OCI-LY1 (cell line): ENCODE results near the gene SDE2.

ENCODE experiments used
- H2AFZ ChIP-seq: fragments of 200-600 bp; sonication (generic), shearing (Covaris generic); 2 replicates; pipeline ENCODE4 v1.6.0; 2014; ENCODE audit warnings: antibody characterized with exemption, mild to moderate bottlenecking, low read length
- H3F3A ChIP-seq: fragments of 200-600 bp; sonication (generic), shearing (Covaris generic); 2 replicates; pipeline ENCODE4 v1.6.0; 2014; ENCODE audit warnings: mild to moderate bottlenecking, antibody characterized with exemption, low read length, moderate library complexity; ENCODE audit not compliant: insufficient read depth
- H3K27ac ChIP-seq: fragments of 200-600 bp; sonication (generic); 2 replicates; pipeline ENCODE4 v1.5.1; 2014; ENCODE audit warnings: low read length, mixed run types, mild to moderate bottlenecking, low read depth; ENCODE audit not compliant: poor library complexity, severe bottlenecking
- H3K27me3 ChIP-seq: fragments of 200-600 bp; sonication (generic); 2 replicates; pipeline ENCODE4 v1.6.0; 2014; ENCODE audit warnings: antibody characterized with exemption, mild to moderate bottlenecking, low read length, moderate library complexity; ENCODE audit not compliant: insufficient read depth
- H3K36me3 ChIP-seq: fragments of 200-600 bp; sonication (generic); 2 replicates; pipeline ENCODE4 v1.6.1; 2014; ENCODE audit warnings: mild to moderate bottlenecking, antibody characterized with exemption, low read length, moderate library complexity, mixed read lengths; ENCODE audit not compliant: insufficient read depth
- H3K4me1 ChIP-seq: fragments of 200-600 bp; sonication (generic); 2 replicates; pipeline ENCODE4 v1.5.1; 2014; ENCODE audit warnings: mild to moderate bottlenecking, low read length, moderate library complexity; ENCODE audit not compliant: insufficient read depth, severe bottlenecking
- H3K4me2 ChIP-seq: fragments of 200-600 bp; sonication (generic), shearing (Covaris generic); 2 replicates; pipeline ENCODE4 v1.6.1; 2014; ENCODE audit warnings: low read length
- H3K4me3 ChIP-seq: fragments of 200-600 bp; sonication (generic); 2 replicates; pipeline ENCODE4 v1.5.1; 2014; ENCODE audit warnings: low read length, low read depth, mild to moderate bottlenecking, mixed read lengths; ENCODE audit not compliant: poor library complexity, severe bottlenecking
- H3K79me2 ChIP-seq: fragments of 200-600 bp; shearing (Covaris generic); 2 replicates; pipeline ENCODE4 v1.6.1; 2016; ENCODE audit warnings: mixed run types, low read length, mixed read lengths; ENCODE audit not compliant: insufficient read depth
- H3K9ac ChIP-seq: fragments of 200-600 bp; sonication (generic), shearing (Covaris generic); 2 replicates; pipeline ENCODE4 v1.6.1; 2014; ENCODE audit warnings: mild to moderate bottlenecking, low read length, mixed read lengths
- H3K9me2 ChIP-seq: fragments of 200-600 bp; sonication (generic), shearing (Covaris generic); 2 replicates; pipeline ENCODE4 v1.6.1; 2014; ENCODE audit warnings: low read depth, mild to moderate bottlenecking, low read length, mixed read lengths
- H3K9me3 ChIP-seq: fragments of 200-600 bp; shearing (Covaris generic); 2 replicates; pipeline ENCODE4 v1.6.1; 2014; ENCODE audit warnings: low read length, mixed read lengths
- H4K20me1 ChIP-seq: fragments of 200-600 bp; sonication (generic), shearing (Covaris generic); 2 replicates; pipeline ENCODE4 v1.6.0; 2016; ENCODE audit warnings: mild to moderate bottlenecking, low read length; ENCODE audit not compliant: insufficient read depth
- EZH2 ChIP-seq: fragments of 200-600 bp; sonication (generic), shearing (Covaris generic); IDR thresholded peaks from 2 replicates; pipeline ENCODE4 v1.8.0; 2017; ENCODE audit warnings: borderline replicate concordance, mixed run types, mild to moderate bottlenecking, antibody characterized with exemption, low read length, moderate library complexity, mixed read lengths
- TF ChIP-seq, protein P1 (sequence below): fragments of 200-600 bp; sonication (generic), shearing (Covaris generic); IDR thresholded peaks from 2 replicates; pipeline ENCODE4 v1.5.1; 2017; ENCODE audit warnings: mild to moderate bottlenecking, antibody characterized with exemption, low read length, moderate library complexity, mixed read lengths

Gene SDE2

GRCh38 chr1:225944387-225944786 is 54.8 kb downstream of the SDE2 start:
- TF ChIP-seq, protein P1, sequence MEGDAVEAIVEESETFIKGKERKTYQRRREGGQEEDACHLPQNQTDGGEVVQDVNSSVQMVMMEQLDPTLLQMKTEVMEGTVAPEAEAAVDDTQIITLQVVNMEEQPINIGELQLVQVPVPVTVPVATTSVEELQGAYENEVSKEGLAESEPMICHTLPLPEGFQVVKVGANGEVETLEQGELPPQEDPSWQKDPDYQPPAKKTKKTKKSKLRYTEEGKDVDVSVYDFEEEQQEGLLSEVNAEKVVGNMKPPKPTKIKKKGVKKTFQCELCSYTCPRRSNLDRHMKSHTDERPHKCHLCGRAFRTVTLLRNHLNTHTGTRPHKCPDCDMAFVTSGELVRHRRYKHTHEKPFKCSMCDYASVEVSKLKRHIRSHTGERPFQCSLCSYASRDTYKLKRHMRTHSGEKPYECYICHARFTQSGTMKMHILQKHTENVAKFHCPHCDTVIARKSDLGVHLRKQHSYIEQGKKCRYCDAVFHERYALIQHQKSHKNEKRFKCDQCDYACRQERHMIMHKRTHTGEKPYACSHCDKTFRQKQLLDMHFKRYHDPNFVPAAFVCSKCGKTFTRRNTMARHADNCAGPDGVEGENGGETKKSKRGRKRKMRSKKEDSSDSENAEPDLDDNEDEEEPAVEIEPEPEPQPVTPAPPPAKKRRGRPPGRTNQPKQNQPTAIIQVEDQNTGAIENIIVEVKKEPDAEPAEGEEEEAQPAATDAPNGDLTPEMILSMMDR = no peak
- TF ChIP-seq EZH2 = no peak

DNA sequence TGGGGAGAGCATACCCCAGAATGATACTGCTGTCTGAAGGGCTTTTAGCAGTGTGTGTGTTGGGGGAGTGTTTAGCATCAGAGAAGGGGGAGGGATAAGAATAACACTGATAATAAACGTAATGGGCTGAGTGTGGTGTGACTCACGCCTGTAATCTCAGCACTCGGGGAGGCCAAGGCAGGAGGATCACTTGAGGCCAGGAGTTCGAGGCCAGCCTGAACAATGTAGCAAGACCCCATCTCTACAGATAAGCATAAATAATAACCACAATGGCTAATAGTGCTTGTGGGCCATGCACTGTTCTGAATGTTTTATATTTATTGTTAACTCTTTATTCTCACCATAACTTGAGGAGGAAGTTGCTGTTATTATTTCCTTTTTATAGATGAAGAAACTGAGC is 55.6 kb downstream of the SDE2 start:
- H3K9me3 ChIP-seq = no peaks in the 10 kb centered on the region
- H3K4me2 ChIP-seq = no peak overlapping the region
- H4K20me1 ChIP-seq = no peaks in the 10 kb centered on the region
- peaks cover 40% of the 10 kb centered on the region for H3K4me1 ChIP-seq
- no peaks in the 10 kb centered on the region for H3K9me2 ChIP-seq
- H3K4me3 ChIP-seq = no peak overlapping the region
- TF ChIP-seq, protein P1 = no peak
- no peak for TF ChIP-seq EZH2
- no peaks in the 10 kb centered on the region for H3F3A ChIP-seq
- H3K27ac ChIP-seq = no peak overlapping the region
- no peak overlapping the region for H2AFZ ChIP-seq
- H3K27me3 ChIP-seq = peaks cover 8% of the 10 kb centered on the region
- H3K36me3 ChIP-seq = no peaks in the 10 kb centered on the region
- H3K9ac ChIP-seq = no peak overlapping the region
- no peaks in the 10 kb centered on the region for H3K79me2 ChIP-seq

More at GRCh38 chr1:225944387-225944786, 54.8 kb downstream of the SDE2 start:
- Histone ChIP-seq H3K4me2 (no peak overlapping the region), H3F3A (no peaks in the 10 kb centered on the region), H3K27ac (no peak overlapping the region), H3K27me3 (peaks cover 14% of the 10 kb centered on the region), H3K79me2 (no peaks in the 10 kb centered on the region), H3K4me3 (no peak overlapping the region), H4K20me1 (no peaks in the 10 kb centered on the region), H3K4me1 (peaks cover 40% of the 10 kb centered on the region), H3K36me3 (no peaks in the 10 kb centered on the region), H2AFZ (no peak overlapping the region), H3K9me2 (no peaks in the 10 kb centered on the region), H3K9me3 (no peaks in the 10 kb centered on the region), H3K9ac (no peak overlapping the region)

- peak overlapping the region; percentile 21; the same call in 1 of the 2 replicates for H3K4me2 ChIP-seq
Observed at GRCh38 chr1:225942574-225942973, 56.6 kb downstream of the SDE2 start.

More at GRCh38 chr1:225942574-225942973, 56.6 kb downstream of the SDE2 start:
- Histone ChIP-seq H3K79me2 (no peaks in the 10 kb centered on the region), H3K4me3 (no peak overlapping the region), H4K20me1 (no peaks in the 10 kb centered on the region), H3K27ac (peak overlapping the region; percentile 75), H3K4me1 (peaks cover 40% of the 10 kb centered on the region), H3F3A (no peaks in the 10 kb centered on the region), H3K36me3 (no peaks in the 10 kb centered on the region), H3K9me3 (no peaks in the 10 kb centered on the region), H3K9me2 (no peaks in the 10 kb centered on the region), H3K9ac (no peak overlapping the region; the same call in 1 of the 2 replicates), H2AFZ (no peak overlapping the region), H3K27me3 (peaks cover 7% of the 10 kb centered on the region)
- TF ChIP-seq, protein P1 = no peak
- no peak for TF ChIP-seq EZH2
